Stimulated activated CD4-positive, alpha-beta T cell treated with anti-CD3 and anti-CD28 coated beads, Interleukin-15, amount 100 ng/mL, for 1 hour (primary cell): ENCODE data around the gene CHMP6.

Source experiments
- DNase-seq, 2 donors: peaks; one replicate each; pipeline ENCODE4 v3.0.0-alpha.2; 2020; ENCODE audit warnings: low read depth in 1 of 2, low spot score in 1 of 2

Gene CHMP6

DNA sequence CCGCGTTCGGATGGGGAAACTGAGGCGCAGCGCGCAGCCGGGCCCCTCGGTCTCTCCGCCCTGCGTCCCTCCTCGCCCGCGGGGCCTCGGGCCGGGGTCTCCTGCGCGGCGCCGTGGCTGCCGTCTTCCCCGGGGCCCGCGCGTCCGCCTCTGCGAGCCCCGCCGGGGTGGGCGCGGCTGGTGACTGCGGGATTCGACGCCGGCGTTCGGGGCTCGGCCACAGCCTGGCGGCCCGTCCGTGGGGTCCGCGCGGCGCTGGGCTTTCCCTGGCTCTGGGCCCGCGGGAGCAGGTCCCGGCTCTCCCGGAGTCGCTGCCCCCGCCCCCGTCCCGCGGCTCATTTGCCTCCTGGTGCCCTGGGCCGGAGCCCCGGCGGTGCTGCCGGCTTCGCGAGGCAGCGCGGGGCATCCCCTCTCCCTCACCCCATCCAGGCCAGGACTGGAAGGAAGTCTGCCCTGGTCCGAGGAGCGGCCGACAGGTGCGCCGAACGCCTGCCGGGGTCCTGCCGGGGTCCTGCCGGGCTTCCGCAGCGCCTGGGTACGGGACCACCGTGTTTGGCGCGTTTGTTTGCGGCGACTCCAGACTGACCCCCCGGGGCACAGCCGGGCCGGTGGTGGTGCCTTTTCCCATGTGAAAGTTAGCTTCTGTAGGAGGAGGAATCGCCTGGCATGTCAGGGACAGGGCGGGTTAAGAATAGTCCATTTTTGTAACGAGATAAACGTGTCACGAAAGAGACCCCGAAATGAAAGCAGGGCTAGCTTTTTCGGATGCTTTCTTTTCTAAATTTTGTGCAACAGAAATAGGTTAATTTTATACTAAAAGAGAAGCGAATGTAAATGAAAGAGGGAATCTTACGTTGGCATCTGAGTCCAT lies 671 bp downstream of the CHMP6 start:
- DNase-seq, result no peak

- no peak for DNase-seq
Observed at GRCh38 chr17:80992948-80993624, 1.4 kb downstream of the CHMP6 start.

DNA sequence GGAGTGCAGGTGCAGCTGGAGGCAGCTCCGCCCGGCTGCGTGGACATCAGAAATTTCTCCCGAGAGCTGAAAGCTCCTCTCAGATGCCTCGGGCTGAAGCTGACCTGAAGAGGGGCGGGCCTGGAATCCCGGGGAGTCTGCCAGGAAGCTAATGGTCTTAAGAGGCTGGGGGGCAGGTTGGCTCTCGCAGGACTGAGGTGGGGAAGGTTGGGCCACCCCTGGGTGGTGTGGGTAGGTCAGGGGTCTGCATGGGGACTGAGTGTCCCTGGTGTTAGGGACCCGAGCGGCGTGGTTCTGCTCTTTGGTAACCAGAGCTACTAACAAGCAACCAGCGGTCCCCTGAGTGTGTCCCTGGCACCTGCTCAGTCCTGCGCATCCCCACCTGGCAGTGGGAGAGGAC lies 3.5 kb downstream of the CHMP6 start:
- DNase-seq, result no peak

GRCh38 chr17:80996422-80997305 lies 5.0 kb downstream of the CHMP6 start:
- no peak for DNase-seq

GRCh38 chr17:80997424-80998117 lies 5.9 kb downstream of the CHMP6 start:
- no peak for DNase-seq

DNA sequence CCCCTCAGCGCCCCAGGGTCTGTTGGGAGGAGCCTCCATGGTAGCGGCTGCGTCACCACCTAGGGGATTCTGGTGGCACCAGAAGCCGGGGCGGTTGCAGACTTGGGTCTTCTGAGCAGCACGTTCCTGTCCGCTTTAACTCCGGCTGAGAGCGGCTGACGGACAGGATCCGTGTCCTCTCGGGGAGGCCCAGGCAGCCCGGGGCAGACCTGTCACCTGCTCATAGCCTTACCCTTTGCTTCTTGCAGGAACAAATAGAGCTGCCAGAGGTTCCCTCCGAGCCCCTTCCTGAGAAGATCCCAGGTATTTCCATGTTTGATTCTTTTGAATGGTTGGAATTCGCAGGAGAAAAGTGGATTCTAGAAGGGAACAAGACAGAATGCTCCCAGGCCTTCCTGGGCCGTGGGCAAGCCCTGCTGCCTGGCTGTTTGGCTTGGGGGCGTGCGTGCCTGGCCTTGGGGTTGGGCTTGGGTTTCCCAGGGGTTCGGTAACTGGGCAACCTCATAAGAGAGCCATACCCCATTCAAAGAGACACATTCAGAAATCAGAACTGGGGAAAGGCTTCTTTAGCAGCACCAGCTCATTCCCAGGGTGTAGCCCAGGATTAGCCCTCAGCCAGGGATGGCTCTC lies 6.6 kb downstream of the CHMP6 start:
- no peak for DNase-seq

GRCh38 chr17:80998748-80999535 lies 7.3 kb downstream of the CHMP6 start:
- no peak for DNase-seq

DNA sequence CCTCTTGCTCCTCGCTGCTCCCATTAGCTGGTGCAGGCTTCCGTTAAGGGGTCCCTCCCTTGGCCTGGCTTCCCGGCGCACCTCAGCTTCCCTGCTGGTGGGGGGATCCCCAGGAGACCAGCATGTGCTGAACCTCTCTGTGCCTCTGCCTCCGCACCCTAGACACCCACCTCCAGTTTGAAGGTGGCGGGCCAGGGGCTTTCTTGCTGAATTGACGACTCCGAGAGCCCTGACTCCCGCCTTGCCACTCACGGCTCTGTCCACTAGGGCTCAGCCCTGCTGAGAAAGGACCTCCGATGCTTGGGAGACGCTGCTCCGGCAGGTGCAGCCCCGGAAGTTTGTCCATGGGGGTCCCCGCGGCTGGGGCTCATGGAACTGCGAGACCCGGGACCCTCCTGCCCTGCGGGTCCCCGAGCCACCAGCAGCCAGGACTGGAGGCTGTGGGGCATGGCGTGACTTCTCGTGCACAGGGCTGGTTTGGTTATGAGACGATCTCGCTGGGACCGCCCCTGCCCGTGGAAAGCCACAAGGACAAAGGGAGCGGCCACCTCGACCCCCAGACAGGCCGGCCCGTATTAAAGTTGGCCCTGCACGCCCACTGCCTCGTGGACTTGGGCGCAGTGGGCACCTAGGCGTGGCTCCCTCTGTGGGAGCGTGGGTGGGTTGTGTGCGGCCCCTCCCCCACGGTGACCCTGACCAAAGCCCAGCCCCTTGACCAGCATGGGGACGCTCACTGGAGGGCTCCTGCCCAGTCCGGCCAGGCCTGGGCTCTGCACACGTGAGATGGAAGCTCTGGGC lies 8.1 kb downstream of the CHMP6 start:
- DNase-seq, result no peak

DNA sequence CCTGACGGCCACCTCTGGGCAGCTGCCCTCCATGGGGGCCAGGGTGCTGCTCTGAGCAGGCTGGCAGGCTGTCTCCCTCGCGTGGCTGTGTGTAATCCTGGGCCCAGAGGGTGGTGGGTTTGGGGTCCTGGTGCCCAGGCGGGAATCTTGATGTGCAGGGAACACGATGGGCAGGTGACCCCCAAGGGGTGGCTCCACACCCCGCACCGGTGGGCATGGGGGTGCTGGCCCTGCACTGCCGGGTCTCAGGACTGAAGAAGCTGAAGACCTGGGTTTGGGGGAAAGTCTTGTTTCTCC lies 8.6 kb downstream of the CHMP6 start:
- no peak for DNase-seq

DNA sequence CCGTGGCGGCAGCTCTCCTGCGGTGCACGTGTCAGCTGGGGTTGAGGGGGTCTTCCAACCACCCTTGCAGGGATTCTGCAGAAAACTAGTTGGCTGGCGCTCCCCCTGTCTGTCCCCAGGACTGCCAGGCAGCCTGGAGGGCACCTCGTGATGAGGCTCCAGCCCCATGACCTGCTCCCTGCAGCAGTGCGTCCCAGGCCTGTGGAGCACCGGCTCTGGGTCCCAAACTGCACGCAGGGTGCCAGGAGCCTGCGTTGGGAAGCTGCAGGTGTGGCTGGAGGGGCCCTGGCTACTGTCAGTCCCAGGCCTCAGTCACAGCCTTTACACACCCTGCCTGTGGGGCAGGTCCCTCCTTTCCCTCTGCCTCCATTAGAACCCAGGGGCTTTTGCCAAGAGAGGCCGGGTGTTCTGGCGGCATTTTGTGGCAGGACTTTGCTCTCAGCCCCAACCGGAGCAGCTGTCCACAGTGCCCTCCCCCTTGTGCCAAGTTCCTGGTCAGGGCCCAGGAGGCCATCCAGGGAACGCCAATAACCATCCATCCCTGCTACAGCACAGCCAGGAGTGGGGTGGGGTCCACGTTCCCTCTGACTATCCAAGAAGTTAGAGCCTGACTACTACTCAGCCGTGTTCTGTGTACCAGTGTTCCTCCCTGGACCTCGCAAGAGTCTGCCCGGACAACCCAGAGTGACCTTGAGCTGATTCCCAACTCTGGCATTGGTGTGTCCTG lies 9.2 kb downstream of the CHMP6 start:
- no peak for DNase-seq

- DNase-seq, result no peak
Observed at GRCh38 chr17:81002013-81002384, 10.4 kb downstream of the CHMP6 start.

- no peak for DNase-seq
Observed at GRCh38 chr17:81002409-81003361, 11.0 kb downstream of the CHMP6 start.

DNA sequence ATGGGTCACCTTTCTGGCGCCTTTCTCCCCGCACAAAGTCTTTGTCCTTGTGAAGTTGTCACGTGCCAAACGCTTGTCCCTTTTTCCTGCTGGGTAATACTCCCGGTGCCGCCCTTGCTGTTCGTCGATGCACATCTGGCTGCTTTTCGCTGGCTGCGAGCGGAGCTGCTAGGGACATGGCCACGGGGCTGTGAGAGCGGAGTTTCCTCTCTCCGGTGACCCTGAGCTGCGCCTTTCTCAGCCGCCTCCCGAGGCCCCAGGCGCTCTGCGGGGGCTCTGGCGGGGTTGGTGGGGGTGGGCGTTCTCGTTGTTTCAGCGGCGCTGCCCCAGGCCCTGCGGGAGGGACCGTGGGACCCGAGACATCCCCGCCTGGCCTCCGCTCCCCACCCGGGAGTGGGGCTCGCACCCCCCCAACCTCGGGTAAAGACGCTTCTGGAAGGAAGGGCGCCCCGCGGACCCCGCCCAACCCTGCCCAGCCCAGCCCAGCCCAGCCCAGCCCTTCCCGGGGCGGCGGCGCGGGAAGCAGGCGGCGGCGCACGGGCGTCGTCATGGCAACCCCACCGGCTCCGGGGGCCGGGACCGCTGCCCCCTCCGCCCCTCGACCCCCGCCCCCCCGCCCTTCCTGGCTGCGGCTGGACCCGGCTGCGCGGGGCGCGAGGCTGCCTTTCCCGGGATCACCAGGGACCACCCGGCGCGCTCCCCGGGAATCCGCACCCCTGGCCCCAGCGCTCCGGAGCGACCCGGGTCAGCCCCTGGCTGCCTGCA lies 12.3 kb downstream of the CHMP6 start:
- DNase-seq, result no peak

GRCh38 chr17:81006891-81007290 lies 15.2 kb downstream of the CHMP6 start:
- no peak for DNase-seq

DNA sequence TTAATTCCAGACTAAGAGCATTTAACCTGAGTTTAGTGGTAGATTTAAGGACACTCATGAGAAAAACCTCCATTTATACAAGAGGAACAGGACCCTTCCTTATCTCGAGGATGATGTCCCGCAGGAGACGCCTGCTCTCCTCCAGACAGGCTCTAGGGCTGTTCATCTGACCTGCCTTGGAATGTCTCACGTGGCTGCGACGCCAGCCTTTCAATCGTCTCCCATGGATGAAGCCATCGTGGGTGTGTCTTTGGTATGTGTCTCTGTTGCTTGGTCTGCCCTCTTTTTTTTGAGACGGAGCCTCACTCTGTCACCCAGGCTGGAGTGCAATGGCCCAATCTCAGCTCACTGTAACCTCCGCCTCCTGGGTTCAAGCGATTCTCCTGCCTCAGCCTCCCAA lies 16.5 kb downstream of the CHMP6 start:
- DNase-seq, result no peak

- no peak for DNase-seq
Observed at GRCh38 chr17:81009136-81009535, 17.5 kb downstream of the CHMP6 start.

- DNase-seq, result no peak
Observed at GRCh38 chr17:81010935-81011334, 19.3 kb downstream of the CHMP6 start.
